OCI-LY3 (cell line): ENCODE measurements around the gene SFT2D1.

Experiments used
- H2AFZ ChIP-seq: fragments of 200-600, 300-600 bp; shearing (Covaris generic); 2 replicates; pipeline ENCODE4 v1.6.0; 2014; ENCODE audit warnings: antibody characterized with exemption, low read depth, low read length
- H3K27ac ChIP-seq: fragments of 200-600, 300-600 bp; sonication (generic); 2 replicates; pipeline ENCODE4 v1.5.1; 2014; ENCODE audit warnings: mild to moderate bottlenecking, low read length, moderate library complexity, mixed read lengths
- H3K27me3 ChIP-seq: fragments of 200-600, 300-600 bp; sonication (generic); 2 replicates; pipeline ENCODE4 v1.6.1; 2014; ENCODE audit warnings: low read depth, low read length, mixed read lengths
- H3K36me3 ChIP-seq: fragments of 200-600, 300-600 bp; sonication (generic); replicated peaks from 2 replicates; pipeline ENCODE3; 2014; ENCODE audit warnings: low read depth, low read length, mixed read lengths
- H3K4me1 ChIP-seq: fragments of 300-600, 200-600 bp; sonication (generic); 2 replicates; pipeline ENCODE4 v1.6.1; 2014; ENCODE audit warnings: low read length, mixed read lengths
- H3K4me2 ChIP-seq: fragments of 200-600, 300-600 bp; sonication (generic); 2 replicates; pipeline ENCODE4 v1.6.1; 2014; ENCODE audit warnings: low read length, mixed read lengths
- H3K4me3 ChIP-seq: fragments of 300-600, 200-600 bp; sonication (generic); 2 replicates; pipeline ENCODE4 v1.5.1; 2014; ENCODE audit warnings: antibody characterized with exemption, mild to moderate bottlenecking, low read length, moderate library complexity
- H3K79me2 ChIP-seq: fragments of 300-600, 200-600 bp; shearing (Covaris generic); 2 replicates; pipeline ENCODE4 v1.6.1; 2014; ENCODE audit warnings: mild to moderate bottlenecking, low read length, mixed read lengths
- H3K9ac ChIP-seq: fragments of 300-600, 200-600 bp; shearing (Covaris generic); 2 replicates; pipeline ENCODE4 v1.6.0; 2014; ENCODE audit warnings: mild to moderate bottlenecking, low read length, moderate library complexity
- H3K9me3 ChIP-seq: fragments of 200-600, 300-600 bp; shearing (Covaris generic); 2 replicates; pipeline ENCODE4 v1.6.1; 2014; ENCODE audit warnings: low read length, mixed read lengths; ENCODE audit not compliant: insufficient read depth
- H4K20me1 ChIP-seq: fragments of 200-600, 300-600 bp; sonication (generic); 2 replicates; pipeline ENCODE4 v1.6.1; 2016; ENCODE audit warnings: low read length, mixed read lengths; ENCODE audit not compliant: insufficient read depth
- CTCF ChIP-seq: fragments of 200-600, 300-600 bp; sonication (generic); IDR thresholded peaks from 2 replicates; pipeline ENCODE4 v1.5.1; 2014; ENCODE audit warnings: antibody characterized with exemption, low read length, low read depth
- EZH2phosphoT487 ChIP-seq: fragments of 200-600 bp; shearing (Covaris generic); IDR thresholded peaks from 2 replicates; pipeline ENCODE4 v1.6.1; 2018; ENCODE audit warnings: antibody characterized with exemption, mixed run types, low read depth

The SFT2D1 gene

GRCh38 chr6:166338854-166339253, 3.5 kb downstream of the SFT2D1 start:
- no peak overlapping the region for H3K9ac ChIP-seq
- TF ChIP-seq CTCF, result no peak
- no peak for TF ChIP-seq EZH2phosphoT487
- no peak overlapping the region for H3K4me3 ChIP-seq
- H3K4me2 ChIP-seq, result no peak overlapping the region
- H2AFZ ChIP-seq, result no peak overlapping the region
- no peak overlapping the region for H3K27ac ChIP-seq
- H3K27me3 ChIP-seq, result no peaks in the 10 kb centered on the region
- H4K20me1 ChIP-seq, result peaks cover 12% of the 10 kb centered on the region
- peaks cover 6% of the 10 kb centered on the region for H3K36me3 ChIP-seq
- peaks cover 92% of the 10 kb centered on the region for H3K79me2 ChIP-seq
- H3K4me1 ChIP-seq, result peaks cover 38% of the 10 kb centered on the region
- no peaks in the 10 kb centered on the region for H3K9me3 ChIP-seq

GRCh38 chr6:166336847-166337246, 5.5 kb downstream of the SFT2D1 start:
- Histone ChIP-seq H3K79me2 (peaks cover 100% of the 10 kb centered on the region), H3K27ac (no peak overlapping the region), H2AFZ (no peak overlapping the region), H3K4me1 (peaks cover 39% of the 10 kb centered on the region), H4K20me1 (peaks cover 17% of the 10 kb centered on the region), H3K4me2 (no peak overlapping the region), H3K9me3 (no peaks in the 10 kb centered on the region), H3K4me3 (no peak overlapping the region), H3K36me3 (peaks cover 6% of the 10 kb centered on the region), H3K27me3 (no peaks in the 10 kb centered on the region), H3K9ac (no peak overlapping the region)
- TF ChIP-seq EZH2phosphoT487 (no peak), CTCF (no peak)

- Histone ChIP-seq H3K36me3 (peaks cover 6% of the 10 kb centered on the region), H3K27me3 (no peaks in the 10 kb centered on the region), H3K9ac (no peak overlapping the region), H3K9me3 (no peaks in the 10 kb centered on the region), H3K27ac (peak overlapping the region; percentile 58), H2AFZ (no peak overlapping the region), H3K79me2 (peaks cover 100% of the 10 kb centered on the region), H3K4me3 (peak overlapping the region; percentile 25; the same call in 1 of the 2 replicates), H4K20me1 (peaks cover 21% of the 10 kb centered on the region), H3K4me2 (peak overlapping the region; percentile 44), H3K4me1 (peaks cover 35% of the 10 kb centered on the region)
- no peak for TF ChIP-seq EZH2phosphoT487
- no peak for TF ChIP-seq CTCF
These were observed 6.7 kb downstream of the SFT2D1 start for GRCh38 chr6:166335378-166336302.

- Histone ChIP-seq H3K27ac (no peak overlapping the region), H3K4me3 (no peak overlapping the region), H3K4me2 (no peak overlapping the region), H3K9ac (no peak overlapping the region), H3K4me1 (peaks cover 35% of the 10 kb centered on the region), H4K20me1 (peaks cover 16% of the 10 kb centered on the region), H3K27me3 (no peaks in the 10 kb centered on the region), H3K9me3 (no peaks in the 10 kb centered on the region), H3K36me3 (peaks cover 6% of the 10 kb centered on the region), H2AFZ (no peak overlapping the region), H3K79me2 (peaks cover 100% of the 10 kb centered on the region)
- TF ChIP-seq EZH2phosphoT487 (no peak), CTCF (no peak)
These were observed 7.5 kb downstream of the SFT2D1 start for GRCh38 chr6:166334878-166335277.
